H1 (cell line): ENCODE measurements around the gene RBM14. TPM values are rescaled to one million over a fixed set of nuclear protein-coding genes. Genes with fewer than 3 reads are reported as not detected.

ENCODE experiments used
- CTCF ChIA-PET: fragments of 300-600 bp; sonication (Branson Sonifier 250); formaldehyde crosslinking; loops from one replicate; lab custom pipeline; 2021; ENCODE audit not compliant: partially characterized antibody; lab: Charles Lee
- POLR2A ChIA-PET: fragments of 300-600 bp; sonication (Branson Sonifier 250); formaldehyde crosslinking; loops from one replicate; lab custom pipeline; 2021; ENCODE audit warnings: inconsistent platforms; ENCODE audit not compliant: partially characterized antibody; lab: Charles Lee
- DNase-seq, 2 experiments: peaks; one replicate each; pipeline versions ENCODE4 v3.0.0 to v3.0.0-alpha.2; 2010 to 2022; ENCODE audit warnings: low spot score in 2 of 2, low read depth in 1 of 2, mixed read lengths in 1 of 2
- FAIRE-seq: peaks from 2 replicates; lab custom pipeline; 2011; peaks lifted over from hg19 to GRCh38; lab: Jason Lieb, UNC
- H2AFZ ChIP-seq: 2 replicates; pipeline ENCODE4 v1.8.1; 2012; ENCODE audit warnings: low read length, inconsistent platforms
- H2AK5ac ChIP-seq: 2 replicates; pipeline ENCODE4 v1.6.1; 2013; ENCODE audit warnings: low read depth, low read length
- H2BK120ac ChIP-seq: replicated peaks from 2 replicates; pipeline ENCODE3; 2013; ENCODE audit warnings: low read depth, low read length, inconsistent platforms
- H2BK12ac ChIP-seq: 2 replicates; pipeline ENCODE4 v1.6.1; 2013; ENCODE audit warnings: low read depth, low read length
- H2BK15ac ChIP-seq: 2 replicates; pipeline ENCODE4 v1.6.1; 2013; ENCODE audit warnings: low read length
- H2BK20ac ChIP-seq: 2 replicates; pipeline ENCODE4 v1.6.1; 2013; ENCODE audit warnings: low read length
- H2BK5ac ChIP-seq: 2 replicates; pipeline ENCODE4 v1.6.1; 2013; ENCODE audit warnings: low read depth, low read length
- H3K14ac ChIP-seq: 2 replicates; pipeline ENCODE4 v1.6.1; 2013; ENCODE audit warnings: inconsistent platforms; ENCODE audit not compliant: insufficient read length
- H3K18ac ChIP-seq: 2 replicates; pipeline ENCODE4 v1.6.1; 2013; ENCODE audit warnings: low read length; ENCODE audit errors: extremely low read depth
- H3K23ac ChIP-seq: 2 replicates; pipeline ENCODE4 v1.6.1; 2013; ENCODE audit warnings: inconsistent platforms; ENCODE audit not compliant: insufficient read length
- H3K23me2 ChIP-seq: 2 replicates; pipeline ENCODE4 v1.6.1; 2013; ENCODE audit warnings: low read depth, low read length
- H3K27ac ChIP-seq: 2 replicates; pipeline ENCODE4 v1.6.1; 2011; ENCODE audit warnings: low read depth, low read length, inconsistent platforms
- H3K27me3 ChIP-seq, 4 experiments: replicated peaks in 1 of 4; 1 replicate in 1 of 4; 2 replicates in 3 of 4; pipeline versions ENCODE4 v1.6.1 to v1.8.1; 2011 to 2013; ENCODE audit warnings: low read length in 3 of 4, mild to moderate bottlenecking in 3 of 4, inconsistent platforms in 2 of 4, mixed read lengths in 2 of 4, moderate library complexity in 1 of 4; ENCODE audit not compliant: control insufficient read depth in 3 of 4, insufficient read depth in 3 of 4; ENCODE audit errors: extremely low read depth in 1 of 4
- H3K36me3 ChIP-seq, 4 experiments: 2 replicates each; pipeline versions ENCODE4 v1.6.1 to v1.8.1; 2011 to 2013; ENCODE audit warnings: mild to moderate bottlenecking in 4 of 4, low read length in 3 of 4, moderate library complexity in 2 of 4, control low read depth in 1 of 4, inconsistent platforms in 1 of 4; ENCODE audit not compliant: insufficient read depth in 4 of 4, control insufficient read depth in 2 of 4
- H3K4ac ChIP-seq: replicated peaks from 2 replicates; pipeline ENCODE3; 2013; ENCODE audit warnings: low read length, low read depth, mixed read lengths, inconsistent platforms; ENCODE audit not compliant: insufficient read length
- H3K4me1 ChIP-seq, 4 experiments: replicated peaks in 1 of 4; 1 replicate in 1 of 4; 2 replicates in 3 of 4; pipeline versions ENCODE4 v1.6.1 to v1.8.1; 2011 to 2013; ENCODE audit warnings: low read length in 3 of 4, inconsistent platforms in 2 of 4, mixed read lengths in 1 of 4; ENCODE audit not compliant: insufficient read depth in 4 of 4, control insufficient read depth in 3 of 4
- H3K4me2 ChIP-seq, 2 experiments: 2 replicates each; pipeline versions ENCODE4 v1.6.1 to v1.8.1; 2011 to 2013; ENCODE audit warnings: low read depth in 2 of 2, low read length in 2 of 2, control low read depth in 1 of 2, inconsistent platforms in 1 of 2, mild to moderate bottlenecking in 1 of 2; ENCODE audit not compliant: insufficient read depth in 1 of 2
- H3K4me3 ChIP-seq, 4 experiments: fragments of 200-600, 300-600 bp in 1 of 4; sonication (generic), shearing (Covaris generic), sonication (Bioruptor Twin) in 1 of 4; 2 replicates each; pipeline versions ENCODE4 v1.5.1 to v1.8.1; 2011 to 2016; ENCODE audit warnings: low read length in 4 of 4, low read depth in 3 of 4, control low read depth in 2 of 4, inconsistent platforms in 2 of 4, mild to moderate bottlenecking in 2 of 4, mixed read lengths in 1 of 4, moderate library complexity in 1 of 4; ENCODE audit not compliant: insufficient read depth in 2 of 4; ENCODE audit errors: extremely low read depth in 1 of 4
- H3K56ac ChIP-seq: replicated peaks from 2 replicates; pipeline ENCODE3; 2013; ENCODE audit warnings: low read depth, mild to moderate bottlenecking, mixed read lengths, low read length, inconsistent platforms; ENCODE audit not compliant: insufficient read length
- H3K79me1 ChIP-seq: 2 replicates; pipeline ENCODE4 v1.6.1; 2013; ENCODE audit warnings: low read depth, low read length, control low read depth
- H3K79me2 ChIP-seq, 2 experiments: 2 replicates each; pipeline versions ENCODE4 v1.6.1 to v1.8.1; 2012 to 2013; ENCODE audit warnings: low read length in 2 of 2, mild to moderate bottlenecking in 2 of 2, inconsistent platforms in 1 of 2; ENCODE audit not compliant: insufficient read depth in 2 of 2, control insufficient read depth in 1 of 2
- H3K9ac ChIP-seq, 4 experiments: replicated peaks in 1 of 4; 1 replicate in 1 of 4; 2 replicates in 3 of 4; pipeline versions ENCODE4 v1.6.1 to v1.8.1; 2011 to 2013; ENCODE audit warnings: low read depth in 3 of 4, low read length in 3 of 4, control low read depth in 2 of 4, mild to moderate bottlenecking in 2 of 4, moderate library complexity in 2 of 4, inconsistent platforms in 1 of 4; ENCODE audit errors: extremely low read depth in 1 of 4
- H3K9me3 ChIP-seq, 2 experiments: 2 replicates each; pipeline versions ENCODE4 v1.6.1 to v1.8.1; 2012 to 2013; ENCODE audit warnings: mild to moderate bottlenecking in 2 of 2, moderate library complexity in 2 of 2, control low read depth in 1 of 2, inconsistent platforms in 1 of 2, low read depth in 1 of 2, low read length in 1 of 2, mixed read lengths in 1 of 2; ENCODE audit not compliant: insufficient read depth in 2 of 2
- H4K20me1 ChIP-seq, 2 experiments: replicated peaks in 1 of 2; 2 replicates each; pipeline versions ENCODE3 to v1.8.1; 2011 to 2013; ENCODE audit warnings: inconsistent platforms in 2 of 2, low read length in 2 of 2, mild to moderate bottlenecking in 1 of 2; ENCODE audit not compliant: insufficient read depth in 2 of 2, control insufficient read depth in 1 of 2
- H4K5ac ChIP-seq: 2 replicates; pipeline ENCODE4 v1.6.1; 2013; ENCODE audit warnings: low read length, low read depth, mixed read lengths, inconsistent platforms; ENCODE audit not compliant: insufficient read length
- H4K8ac ChIP-seq: 2 replicates; pipeline ENCODE4 v1.8.0; 2013; ENCODE audit warnings: mild to moderate bottlenecking, moderate library complexity, low read length, inconsistent platforms; ENCODE audit not compliant: insufficient read depth; ENCODE audit errors: extremely low read depth
- H4K91ac ChIP-seq: replicated peaks from 2 replicates; pipeline ENCODE3; 2013; ENCODE audit warnings: low read length, mixed read lengths, inconsistent platforms; ENCODE audit not compliant: insufficient read length
- CREB1 ChIP-seq: IDR thresholded peaks from 2 replicates; pipeline ENCODE4 v1.6.1; 2012; ENCODE audit warnings: inconsistent platforms
- EZH2 ChIP-seq: fragments of 200-600 bp; sonication (generic); IDR thresholded peaks from 2 replicates; pipeline ENCODE4 v1.7.1; 2012; ENCODE audit warnings: low read depth, mild to moderate bottlenecking, moderate library complexity, low read length, inconsistent platforms; ENCODE audit not compliant: severe bottlenecking
- JUND ChIP-seq: IDR thresholded peaks from 2 replicates; pipeline ENCODE4 v1.6.1; 2011; ENCODE audit warnings: mild to moderate bottlenecking, improper control_type of control experiment, low read length
- KDM5A ChIP-seq: fragments of 200-600 bp; IDR thresholded peaks from 2 replicates; pipeline ENCODE4 v1.7.1; 2012; ENCODE audit warnings: mild to moderate bottlenecking, low read length, inconsistent platforms, mixed read lengths
- POLR2AphosphoS5 ChIP-seq: IDR thresholded peaks from 2 replicates; pipeline ENCODE4 v1.6.1; 2011; ENCODE audit warnings: low read depth, low read length
- POU5F1 ChIP-seq: IDR thresholded peaks from 2 replicates; pipeline ENCODE4 v1.6.1; 2011; ENCODE audit warnings: low read depth, mild to moderate bottlenecking, low read length, moderate library complexity
- RNF2 ChIP-seq: fragments of 200-900, 300-1000 bp; sonication (generic); IDR thresholded peaks from 2 replicates; pipeline ENCODE4 v1.7.1; 2016; ENCODE audit warnings: borderline replicate concordance, low read depth, mild to moderate bottlenecking, antibody characterized with exemption, low read length; ENCODE audit not compliant: poor library complexity, severe bottlenecking; ENCODE audit errors: missing control alignments
- RXRA ChIP-seq: IDR thresholded peaks from 2 replicates; pipeline ENCODE4 v1.6.1; 2011; ENCODE audit warnings: low read depth, mild to moderate bottlenecking, low read length, moderate library complexity; ENCODE audit not compliant: insufficient read depth
- SRF ChIP-seq: IDR thresholded peaks from 2 replicates; pipeline ENCODE4 v1.6.1; 2011; ENCODE audit warnings: mild to moderate bottlenecking, low read depth, low read length, moderate library complexity
- ZNF274 ChIP-seq: IDR thresholded peaks from 2 replicates; pipeline ENCODE4 v1.7.0; 2012; ENCODE audit warnings: low read length, borderline replicate concordance; ENCODE audit errors: extremely low read depth
- WGBS, 2 experiments: shearing (Covaris generic) in 1 of 2; methylation state at CpG; one replicate each; pipeline versions ENCODE4 v1.1.6 to v1.1.7; 2013 to 2015; ENCODE audit warnings: low lambda C conversion rate in 2 of 2, mixed read lengths in 2 of 2, inconsistent platforms in 1 of 2, low coverage in 1 of 2, missing lambda C conversion rate in 1 of 2; ENCODE audit not compliant: insufficient replicate concordance in 2 of 2, insufficient coverage in 1 of 2, insufficient read length in 1 of 2; ENCODE audit errors: extremely low coverage in 1 of 2, missing lambda C conversion rate in 1 of 2; 5-methylcytosine and 5-hydroxymethylcytosine counted together
- polyA plus RNA-seq, 7 experiments: library from polyadenylated mRNA; depleted of rRNA in 3 of 7; stranded (reverse) in 5 of 7; unstranded in 2 of 7; fragments of >200 nt in 5 of 7; fragments of 200-250 nt in 2 of 7; gene quantifications; 1 replicate in 5 of 7; 2 replicates in 1 of 7; 4 replicates in 1 of 7; pipeline versions ENCODE4 v1.2.1 to v1.2.3, GENCODE V29; 2011 to 2013; ENCODE audit warnings: missing spikeins in 2 of 7, mixed read lengths in 2 of 7
- total RNA-seq: library from RNA; stranded (reverse); fragmentation: NEBNext Ultra II Directional; extraction: Animal tissue kit (Norgen Biotek cat#: 25700); gene quantifications from 2 replicates; pipeline ENCODE4 v1.2.1, GENCODE V29; 2021

RBM14 gene
- total and polyA plus RNA-seq, 2 of the 8 experiments (the other 6 are each of a cell fraction or from before 2014, with no cell fraction given) = 67.2 to 142 TPM

DNA sequence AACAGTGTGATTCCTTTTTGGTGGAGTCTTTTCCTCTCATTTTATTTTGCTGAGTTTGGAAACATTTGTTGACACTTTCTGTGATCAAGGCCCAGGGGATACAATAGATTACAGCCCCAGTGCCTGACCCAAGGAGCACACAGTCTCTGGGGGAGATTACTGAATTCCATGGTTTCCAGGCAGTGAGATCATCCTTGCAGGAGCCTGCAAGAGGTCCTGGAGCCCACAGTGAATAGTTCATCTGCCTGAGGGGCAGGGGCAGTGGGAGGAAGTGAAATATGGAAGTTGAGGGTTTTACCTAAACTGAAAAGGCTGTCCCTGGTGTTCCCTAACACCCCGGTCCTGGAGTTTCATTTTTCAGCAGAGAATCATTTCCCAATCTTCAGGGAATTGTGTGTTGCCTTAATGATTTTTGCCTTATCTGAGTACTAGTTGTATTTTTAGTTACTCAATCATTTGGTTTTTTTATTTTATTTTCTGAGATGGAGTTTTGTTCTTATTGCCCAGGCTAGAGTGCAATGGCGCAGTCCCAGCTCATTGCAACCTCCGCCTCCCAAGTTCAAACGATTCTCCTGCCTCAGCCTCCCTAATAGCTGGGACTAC, 15.7 kb upstream of the RBM14 start:
- Histone ChIP-seq H4K91ac (no peak overlapping the region), H3K4me3 (no peak overlapping the region), H3K23me2 (no peaks in the 10 kb centered on the region), H2BK15ac (no peak overlapping the region), H2BK120ac (no peak overlapping the region), H3K4me2 (no peak overlapping the region), H3K27ac (no peak overlapping the region), H3K4me1 (no peaks in the 10 kb centered on the region), H3K14ac (no peak overlapping the region), H3K56ac (no peak overlapping the region), H2BK20ac (no peak overlapping the region), H2AFZ (no peak overlapping the region), H3K79me1 (peaks cover 3% of the 10 kb centered on the region; the same call in 1 of the 2 replicates), H2BK12ac (no peak overlapping the region), H3K23ac (no peak overlapping the region), H3K9ac (no peak overlapping the region), H4K20me1 (peaks cover 0 to 4% of the 10 kb centered on the region in 2 experiments), H4K8ac (no peak overlapping the region), H3K9me3 (no peaks in the 10 kb centered on the region), H3K36me3 (peaks cover 14 to 35% (median 23%) of the 10 kb centered on the region in 4 experiments; a peak in 7 of 8 replicates), H3K27me3 (no peaks in the 10 kb centered on the region), H2AK5ac (no peak overlapping the region), H4K5ac (no peak overlapping the region), H3K18ac (no peak overlapping the region), H2BK5ac (no peak overlapping the region), H3K79me2 (no peaks in the 10 kb centered on the region), H3K4ac (no peak overlapping the region)
- no peak for FAIRE-seq
- DNase-seq = no peak
- CTCF ChIA-PET = interaction anchor here (0.6 to 1.9 kb wide), 4 partner anchors 9 to 59 kb away, joined by 3 to 8 read pairs (median 6); no protein-coding TSS in a partner anchor
- 95% methylated on average over 4 of the region's 4 CpGs; no CpG with 5 or more reads in 1 of the 2 experiments for WGBS, 2 experiments
- POLR2A ChIA-PET = interaction anchor here (65.3 kb wide), 1 partner anchor 42 kb away, joined by 2165 read pairs; the partner anchor contains the start of genes RBM14 and RBM4
- TF ChIP-seq ZNF274 = no peak
- no peak for TF ChIP-seq JUND
- no peak for TF ChIP-seq RNF2
- TF ChIP-seq CREB1 = no peak
- no peak for TF ChIP-seq EZH2
- no peak for TF ChIP-seq POU5F1
- TF ChIP-seq SRF = no peak
- no peak for TF ChIP-seq RXRA
- TF ChIP-seq KDM5A = no peak
- no peak for TF ChIP-seq POLR2AphosphoS5
